Islet precursor cell (in vitro differentiated cells): ENCODE measurements around the gene PSORS1C2.
"Not testable (repeated sequence)": the region's sequence is repeated elsewhere in the genome, so short reads cannot be mapped to it uniquely, and the experiment has no call there.

Source experiments
- DNase-seq: peaks from one replicate; pipeline ENCODE4 v3.0.0-alpha.2; 2018

The PSORS1C2 gene

DNA sequence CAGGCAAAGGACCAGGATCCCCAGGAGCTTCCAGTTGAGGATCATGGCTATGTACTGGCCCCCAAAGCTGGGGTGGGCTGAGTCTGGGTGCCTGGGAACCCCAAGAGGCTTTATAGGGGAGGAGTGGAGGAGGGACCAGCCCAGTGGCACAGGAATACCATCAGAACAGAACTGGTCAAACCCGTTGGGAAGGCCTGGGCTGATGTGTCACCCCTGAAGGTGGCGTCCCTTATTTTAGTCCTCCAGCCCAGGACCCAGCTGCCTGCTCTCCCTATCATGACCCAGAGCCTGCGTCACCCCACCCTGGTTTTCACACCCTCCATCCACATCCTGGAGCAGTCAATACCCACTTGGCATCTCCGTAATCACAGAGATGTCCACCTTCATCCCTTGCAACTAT, at the start of gene PSORS1C2:
Gene PSORS1C2, minus strand, starts transcription at position 85 of the 400 bp plus-strand sequence. Its CDS starts 40 bp downstream, at position 45.
- no peak for DNase-seq

DNA sequence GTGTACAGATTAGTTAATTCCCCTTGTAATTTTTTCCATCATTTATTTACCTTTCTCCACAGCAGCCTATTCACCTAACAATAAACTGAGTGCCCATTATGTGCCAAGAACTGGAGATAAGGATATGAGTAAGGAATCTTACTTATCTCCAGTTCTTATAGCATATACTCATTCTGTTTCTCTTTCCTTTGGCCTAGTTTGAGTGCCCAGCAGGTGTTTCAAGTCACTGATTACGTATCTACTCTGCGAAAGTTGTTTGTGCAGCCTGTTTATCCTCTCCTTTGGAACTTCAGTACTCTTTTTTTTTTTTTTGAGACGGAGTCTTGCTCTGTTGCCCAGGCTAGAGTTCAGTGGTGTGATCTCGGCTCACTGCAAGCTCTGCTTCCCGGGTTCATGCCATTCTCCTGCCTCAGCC, 48.9 kb upstream of the PSORS1C2 start:
- no peak for DNase-seq

DNA sequence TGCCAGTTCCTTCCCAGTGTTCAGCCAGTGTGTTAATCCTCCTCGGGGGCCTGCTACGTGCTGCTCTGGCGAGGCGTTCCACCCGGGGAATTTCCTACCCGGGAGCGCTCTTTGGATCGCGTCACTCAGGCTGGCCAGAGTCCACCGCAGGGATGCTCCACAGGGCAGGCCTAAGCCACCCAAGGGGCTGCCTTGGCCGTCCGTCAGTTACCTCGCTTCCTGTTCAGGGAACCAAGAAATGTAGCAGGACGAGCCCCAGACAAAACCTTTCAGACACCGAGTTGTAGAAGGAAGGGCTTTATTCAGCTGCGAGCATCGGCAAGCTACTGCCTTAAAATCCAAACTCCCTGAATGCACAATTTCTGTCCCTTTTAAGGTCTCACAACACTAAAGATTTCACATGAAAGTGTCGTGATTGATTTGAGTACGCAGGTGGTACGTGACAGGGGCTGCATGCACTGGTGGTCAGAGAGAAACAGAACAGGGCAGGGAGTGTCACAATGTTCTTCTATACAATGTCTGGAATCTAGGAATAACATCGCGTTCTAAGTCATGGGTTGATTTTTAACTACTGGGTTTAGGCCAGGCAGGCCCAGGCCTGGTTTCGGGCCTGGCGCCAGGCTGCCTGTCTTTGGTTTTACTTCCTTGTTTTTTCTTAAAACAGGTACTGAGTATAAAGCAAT, 47.3 kb upstream of the PSORS1C2 start:
- no peak for DNase-seq

DNA sequence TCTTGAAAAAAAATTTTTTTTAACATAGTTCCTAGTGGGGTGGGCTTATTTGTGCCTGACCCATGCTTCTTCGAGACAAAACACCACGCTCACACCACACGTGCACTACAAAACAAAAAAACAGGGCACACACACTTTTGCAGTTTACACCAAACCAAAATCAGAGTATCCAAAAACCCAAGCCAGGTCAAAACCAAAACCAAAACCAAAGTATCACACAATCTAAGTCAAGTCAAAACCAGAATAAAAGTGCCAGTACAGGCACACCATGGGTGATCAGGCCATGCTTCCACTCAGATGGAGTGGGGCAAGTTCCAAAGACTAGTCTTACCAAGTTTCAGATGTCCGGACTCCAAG, 46.8 kb upstream of the PSORS1C2 start:
- not testable (repeated sequence) for DNase-seq

DNA sequence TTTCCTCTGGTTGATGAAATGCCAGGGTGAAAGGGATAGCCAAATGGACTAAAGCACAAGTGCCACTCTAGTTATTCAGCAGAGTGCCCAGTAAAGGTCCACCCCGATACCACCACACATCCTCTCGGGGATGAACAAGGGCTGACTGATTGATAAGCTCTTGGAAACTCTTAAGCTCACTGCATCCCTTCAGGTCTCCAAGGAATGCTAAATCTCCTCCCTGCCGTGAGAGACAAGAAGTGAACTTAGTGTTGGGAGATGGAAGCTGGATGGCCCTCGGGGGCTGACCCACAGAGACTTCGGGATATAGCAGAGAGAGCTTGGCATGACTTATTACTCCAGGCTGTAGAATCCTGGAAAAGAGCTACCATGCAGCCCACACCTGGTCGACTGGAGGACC, 45.0 kb upstream of the PSORS1C2 start:
- not testable (repeated sequence) for DNase-seq

DNA sequence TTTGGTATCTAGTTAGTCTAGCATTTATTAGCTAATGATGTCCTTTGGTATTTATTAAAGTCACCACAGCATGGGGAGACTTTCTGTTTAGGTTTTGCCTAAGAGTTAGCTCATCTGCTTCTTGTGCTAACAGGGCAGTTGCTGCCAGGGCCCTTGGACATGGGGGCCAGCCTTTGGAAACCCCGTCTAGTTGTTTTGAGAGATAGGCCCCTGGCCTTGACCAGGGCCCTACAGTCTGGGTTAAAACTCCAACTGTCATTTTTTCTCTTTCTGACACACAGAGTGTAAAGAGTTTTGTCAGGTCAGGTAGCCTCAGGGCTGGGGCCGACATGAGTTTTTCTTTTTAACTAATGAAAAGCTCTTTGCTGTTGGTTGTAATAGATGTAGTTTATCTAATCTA, 44.4 kb upstream of the PSORS1C2 start:
- DNase-seq: not testable (repeated sequence)

DNA sequence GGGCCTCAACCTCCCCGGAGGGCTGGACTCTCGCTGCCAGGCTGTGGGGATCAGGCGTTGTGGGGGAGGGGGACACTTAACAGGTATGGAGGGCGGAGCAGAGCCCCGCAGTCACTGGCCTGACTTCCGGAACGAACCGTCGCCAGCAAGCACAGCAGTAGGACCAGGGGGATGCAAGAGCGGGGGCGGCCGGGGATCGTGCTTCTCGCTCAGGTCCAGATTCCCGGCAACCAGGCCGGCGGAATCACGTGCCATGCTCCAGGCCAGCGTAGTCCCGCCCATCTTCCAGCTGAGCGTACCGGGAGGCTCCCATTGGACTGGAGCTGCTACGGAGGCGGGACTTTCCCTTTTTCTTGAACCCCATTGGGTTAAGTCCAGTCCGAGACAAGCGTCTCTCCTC, 41.6 kb upstream of the PSORS1C2 start:
- no peak for DNase-seq

DNA sequence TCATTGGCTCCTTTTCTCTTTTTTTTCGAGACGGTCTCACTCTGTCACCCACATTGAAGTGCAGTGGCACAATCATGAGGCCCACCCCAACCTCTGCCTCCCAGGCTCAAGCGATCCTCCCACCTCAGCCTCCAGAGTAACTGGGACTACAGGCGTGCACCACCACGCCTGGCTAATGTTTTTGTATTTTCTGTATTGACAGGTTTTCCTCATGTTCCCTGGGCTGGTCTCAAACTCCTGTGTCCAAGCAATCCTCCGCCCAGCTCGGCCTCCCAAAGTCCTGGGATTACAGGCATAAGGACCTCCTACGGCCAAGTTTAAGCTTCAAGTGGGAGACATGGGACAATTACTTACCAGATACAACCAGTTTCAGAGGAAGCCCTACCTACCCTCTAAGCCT, 41.0 kb upstream of the PSORS1C2 start:
- no peak for DNase-seq

DNA sequence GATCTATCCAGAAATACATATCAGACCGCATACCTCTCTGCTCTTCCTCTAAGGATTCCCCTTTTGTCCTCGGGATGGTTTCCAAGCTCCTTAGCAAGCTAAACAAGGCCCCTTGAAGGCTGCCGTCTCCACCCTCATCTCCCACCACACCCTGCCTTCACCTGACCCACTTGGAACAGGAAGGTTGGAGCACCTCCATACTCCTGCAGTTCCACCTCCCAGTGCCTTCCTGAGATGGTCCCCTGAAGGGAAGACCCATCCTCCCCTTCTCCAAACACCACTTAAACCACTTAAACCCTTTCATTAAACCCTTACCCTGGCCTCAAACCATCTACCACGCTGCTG, 40.1 kb upstream of the PSORS1C2 start:
- no peak for DNase-seq

DNA sequence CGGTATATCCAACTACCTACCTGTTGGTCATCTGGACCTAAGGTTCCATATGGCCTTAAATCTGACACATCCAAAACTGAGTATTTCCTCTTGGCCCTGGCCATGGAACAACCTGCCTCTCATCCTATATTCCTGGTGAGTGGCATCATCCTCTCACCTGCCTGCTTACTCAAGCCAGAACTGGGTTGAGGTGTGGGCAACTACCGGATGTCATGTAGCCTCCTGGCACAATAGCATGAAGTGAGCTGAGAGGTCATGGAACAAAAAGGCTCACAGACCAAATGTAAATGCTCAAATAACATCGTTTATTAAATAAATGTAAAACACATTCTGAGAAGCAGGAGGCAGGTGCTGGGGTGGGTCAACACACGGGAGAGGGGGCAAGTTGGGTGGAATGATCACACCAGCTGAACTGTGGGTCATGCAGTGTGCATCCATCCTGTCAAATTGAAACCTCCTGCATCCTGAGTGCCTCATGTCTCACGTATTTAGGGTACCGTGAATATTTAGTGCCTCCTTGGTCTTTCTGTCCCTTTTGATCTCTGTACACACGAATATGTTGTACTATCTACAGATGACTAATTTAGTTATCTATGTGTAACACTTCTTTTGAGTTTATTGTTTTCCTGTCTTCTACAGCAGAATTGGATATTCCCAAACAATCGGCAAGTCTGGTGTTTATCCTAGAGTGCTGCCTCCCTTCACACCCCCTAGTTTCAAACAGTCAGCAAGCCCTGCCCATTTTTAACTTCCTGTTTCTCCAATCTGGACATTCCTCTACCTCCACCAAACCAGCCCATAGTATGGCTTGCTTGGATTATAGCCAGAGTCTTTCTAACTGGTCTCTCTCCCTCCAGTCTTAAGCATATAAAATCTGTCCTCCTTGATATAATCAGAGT, 39.5 kb upstream of the PSORS1C2 start:
- no peak for DNase-seq

DNA sequence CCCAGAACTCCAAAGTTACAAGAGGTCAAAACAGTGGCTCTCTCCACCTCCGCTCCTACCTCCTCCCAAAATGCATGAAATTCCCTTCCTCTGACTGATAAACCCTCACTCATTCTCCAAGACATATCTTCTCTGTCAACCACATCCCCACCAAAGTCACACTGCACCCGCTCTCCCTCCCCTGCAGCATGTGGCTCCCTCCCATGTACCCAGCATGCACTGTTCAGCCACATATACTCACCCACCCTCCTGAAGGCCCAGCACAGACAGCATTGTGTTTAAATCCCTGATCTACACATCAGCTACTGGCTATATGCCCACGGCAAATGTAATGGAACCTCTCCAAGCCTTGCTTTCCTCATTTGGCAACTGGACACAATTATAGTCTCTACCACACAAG, 37.1 kb upstream of the PSORS1C2 start:
- DNase-seq: no peak

DNA sequence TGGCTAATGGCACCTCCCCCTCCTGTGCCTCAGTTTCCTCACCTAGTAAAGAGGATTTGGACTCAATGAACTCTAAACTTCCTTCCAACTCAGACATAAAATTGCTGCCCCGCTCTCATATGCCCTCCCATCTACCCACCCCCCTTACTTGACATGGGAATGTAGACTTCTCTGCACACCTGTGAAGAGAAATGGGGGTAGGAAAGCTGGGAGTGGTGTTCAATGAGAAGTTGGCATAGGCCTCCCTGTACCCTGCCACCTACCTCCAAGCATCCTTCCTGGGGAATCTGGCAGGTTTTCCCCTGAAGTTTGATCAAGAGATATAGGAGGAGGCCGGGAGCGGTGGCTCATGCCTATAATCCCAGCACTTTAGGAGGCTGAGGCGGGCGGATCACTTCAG, 35.5 kb upstream of the PSORS1C2 start:
- DNase-seq: no peak

DNA sequence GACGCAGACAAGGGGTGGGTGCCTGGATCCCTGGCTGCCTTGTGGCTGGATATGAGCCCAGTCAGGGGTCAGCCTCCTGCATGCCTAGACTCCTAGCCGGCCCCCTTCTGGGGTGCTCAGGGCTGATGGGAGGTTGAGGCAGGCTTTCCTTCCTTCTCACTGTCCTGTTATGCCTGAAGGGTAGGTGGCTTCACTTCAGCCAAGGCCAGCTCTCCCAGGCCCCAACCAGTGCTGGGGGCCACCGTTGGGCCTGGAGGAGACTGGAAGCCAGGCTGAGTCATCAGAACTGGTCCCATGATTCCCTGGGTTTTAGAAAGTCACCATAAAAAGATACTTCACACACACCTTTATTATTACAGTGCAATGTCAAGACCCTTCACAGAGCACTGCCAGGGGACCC, 34.5 kb upstream of the PSORS1C2 start:
- no peak for DNase-seq

DNA sequence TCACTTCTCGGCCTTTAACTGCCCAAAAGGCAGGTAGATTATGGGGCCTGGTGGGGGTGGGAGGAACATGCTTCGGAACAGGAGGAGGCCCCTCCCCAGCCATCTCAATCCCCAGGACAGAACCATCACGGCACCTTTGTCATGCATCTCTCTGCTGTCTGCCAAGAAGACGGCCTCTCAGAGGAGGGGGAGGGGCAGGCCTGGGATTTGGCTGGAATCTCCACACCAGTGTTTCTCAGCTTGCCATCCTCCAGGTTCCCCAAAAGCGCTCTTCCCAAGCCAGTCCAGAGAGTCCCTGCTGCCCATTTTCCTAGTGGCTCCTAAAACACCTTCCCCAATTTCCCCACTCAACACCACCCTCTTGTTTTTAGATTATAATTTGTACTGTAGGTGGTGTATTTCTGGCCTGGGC, 34.1 kb upstream of the PSORS1C2 start:
- DNase-seq: peak; percentile 70

DNA sequence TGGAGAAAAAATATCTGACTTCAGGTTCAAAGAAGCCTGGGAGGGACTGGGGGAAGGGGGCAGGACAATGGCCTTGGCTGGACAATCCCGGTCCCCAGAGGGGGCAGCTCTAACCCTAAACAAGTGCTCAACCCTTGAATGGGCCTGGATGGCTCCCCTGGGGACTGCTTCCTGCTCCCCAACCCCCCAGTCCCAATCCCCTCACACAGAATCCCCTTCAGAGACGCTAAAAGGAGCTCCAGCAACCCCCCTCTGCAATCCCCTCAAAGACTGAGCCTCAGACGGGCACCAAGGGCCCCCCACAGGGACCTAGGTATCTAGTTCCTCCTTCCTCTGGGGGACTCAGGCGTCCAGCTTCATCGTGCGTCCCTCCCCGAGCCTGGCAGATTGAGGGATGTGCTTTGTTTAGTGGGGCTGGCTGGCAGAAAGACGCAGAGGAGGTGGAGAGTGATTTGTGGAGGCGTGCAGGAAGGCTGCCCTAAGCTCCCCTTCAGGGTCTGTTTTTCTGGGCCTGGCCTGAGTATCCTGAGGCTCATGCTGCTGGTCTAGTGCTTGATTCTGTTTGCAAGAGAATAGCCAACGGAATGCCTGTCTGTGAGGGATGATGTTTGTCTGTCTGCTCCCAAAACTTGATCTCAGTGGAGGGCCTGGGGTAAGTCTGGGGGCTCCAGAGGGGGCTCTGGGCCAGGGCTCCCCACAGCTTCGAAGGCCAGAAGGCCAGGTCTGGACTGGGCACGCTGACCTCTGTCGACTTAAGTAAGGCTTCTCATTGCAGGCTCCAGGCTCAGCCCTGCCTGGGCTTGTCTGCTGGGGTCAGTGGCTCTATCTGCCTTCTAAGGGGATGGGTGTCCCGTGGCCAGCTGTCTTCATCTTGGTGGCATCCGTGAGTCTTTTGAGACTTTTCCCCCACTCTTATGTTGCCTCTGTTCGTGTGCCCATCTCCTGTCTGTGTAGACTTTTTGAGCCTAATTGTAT, 33.4 kb upstream of the PSORS1C2 start:
- DNase-seq: no peak

DNA sequence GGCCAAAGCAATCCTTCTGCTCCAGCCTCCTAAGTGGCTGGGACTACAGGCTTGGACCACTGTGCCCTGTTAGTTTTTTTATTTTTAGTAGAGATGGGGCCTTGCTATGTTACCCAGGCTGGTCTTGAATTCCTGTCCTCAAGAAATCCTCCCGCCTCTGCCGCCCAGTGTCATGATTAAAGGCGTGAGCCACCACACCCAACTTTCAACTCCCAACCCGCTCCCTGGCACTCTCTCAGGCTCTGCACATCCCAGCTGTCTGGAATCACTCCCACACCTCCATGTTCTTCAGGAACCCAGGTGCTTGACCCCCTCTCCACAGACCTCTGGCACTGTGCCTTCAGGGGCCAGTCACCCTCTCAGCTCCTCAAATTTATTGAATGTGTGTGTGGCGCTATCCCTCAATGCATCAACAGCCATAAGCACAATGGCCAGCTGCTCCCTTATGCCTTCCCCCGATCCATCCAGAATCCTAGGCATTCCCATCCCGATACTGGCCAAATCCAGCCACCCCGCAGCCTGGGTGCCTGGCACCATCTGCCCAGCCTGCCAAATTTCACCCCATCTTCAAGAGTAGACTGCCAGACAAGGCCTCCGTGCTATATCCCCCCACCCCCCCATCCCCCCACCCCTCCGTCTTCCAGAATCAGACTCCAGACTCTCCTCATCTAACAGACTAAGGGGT, 32.3 kb upstream of the PSORS1C2 start:
- DNase-seq: no peak

DNA sequence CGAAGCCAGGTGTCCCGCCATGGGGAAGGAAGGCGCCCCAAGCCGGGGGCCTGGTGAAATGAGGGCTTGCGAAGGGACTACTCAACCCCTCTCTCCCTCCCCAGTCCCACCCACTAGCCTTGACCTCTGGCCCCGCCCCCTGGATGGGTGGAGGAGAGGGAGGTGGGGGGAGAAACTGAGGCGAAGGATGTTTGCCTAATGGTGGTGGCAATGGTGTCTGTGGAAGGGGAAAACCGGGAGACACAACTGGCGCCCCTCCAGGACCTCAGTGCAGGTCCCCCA, 31.7 kb upstream of the PSORS1C2 start, which contains the start of gene POU5F1:
Gene POU5F1, minus strand, starts transcription at position 83 of the 282 bp plus-strand sequence. Its CDS starts 62 bp downstream, at position 21.
- DNase-seq: no peak

DNA sequence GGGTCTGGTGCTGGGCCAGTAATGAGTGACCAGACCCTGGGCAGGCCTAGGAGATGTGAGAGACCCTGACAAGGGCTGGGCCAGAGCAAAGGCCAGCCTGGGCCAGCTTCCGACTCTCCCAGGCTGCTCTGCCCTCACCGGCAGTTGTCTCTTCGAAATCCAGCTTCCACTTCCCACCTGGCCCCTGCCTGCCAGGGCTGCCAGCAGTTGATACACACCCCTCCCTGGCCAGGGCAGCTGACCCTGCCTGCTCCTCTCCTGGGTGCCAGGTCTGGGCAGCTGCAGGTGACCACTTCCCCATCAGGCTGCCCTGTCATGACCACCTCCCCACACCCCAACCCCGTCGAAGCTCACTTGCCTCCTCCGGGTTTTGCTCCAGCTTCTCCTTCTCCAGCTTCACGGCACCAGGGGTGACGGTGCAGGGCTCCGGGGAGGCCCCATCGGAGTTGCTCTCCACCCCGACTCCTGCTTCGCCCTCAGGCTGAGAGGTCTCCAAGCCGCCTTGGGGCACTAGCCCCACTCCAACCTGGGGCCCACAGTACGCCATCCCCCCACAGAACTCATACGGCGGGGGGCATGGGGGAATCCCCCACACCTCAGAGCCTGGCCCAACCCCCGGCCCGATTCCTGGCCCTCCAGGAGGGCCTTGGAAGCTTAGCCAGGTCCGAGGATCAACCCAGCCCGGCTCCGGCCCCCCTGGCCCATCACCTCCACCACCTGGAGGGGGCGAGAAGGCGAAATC, 31.2 kb upstream of the PSORS1C2 start:
- DNase-seq: not testable (repeated sequence)

DNA sequence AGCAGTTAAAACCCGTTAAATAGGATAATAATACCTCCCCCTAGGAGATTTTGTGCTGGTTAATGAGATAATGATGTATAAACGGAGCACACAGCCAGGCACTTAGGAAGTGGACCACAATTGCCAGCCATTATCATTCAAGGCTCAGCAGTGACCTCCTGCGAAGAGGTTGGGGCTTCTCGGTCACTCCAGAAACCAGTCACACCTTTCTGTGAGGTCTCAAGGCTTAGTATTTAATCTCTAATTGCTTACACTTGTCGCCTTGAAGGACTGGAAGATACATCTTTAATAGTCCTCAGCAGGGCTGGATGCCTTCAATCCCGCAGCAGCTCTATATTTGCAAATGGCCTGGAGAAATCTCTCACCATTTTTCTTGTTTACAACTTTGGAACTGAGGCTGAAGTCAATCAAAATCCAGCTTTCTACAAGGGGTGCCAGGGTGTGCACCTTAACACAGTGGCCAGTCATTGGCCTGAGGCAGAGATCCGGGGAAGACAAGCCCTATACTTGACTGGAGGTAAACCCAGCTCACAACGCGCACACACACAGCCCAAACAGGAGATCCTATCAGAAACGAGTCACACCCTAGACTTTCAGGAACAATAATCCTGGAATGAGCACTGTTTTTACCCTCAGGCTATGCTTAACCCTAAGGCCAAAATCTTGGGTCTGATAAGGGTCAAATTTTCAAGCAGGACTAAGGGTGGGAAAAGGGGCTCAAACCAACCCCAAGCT, 30.4 kb upstream of the PSORS1C2 start:
- DNase-seq: no peak

DNA sequence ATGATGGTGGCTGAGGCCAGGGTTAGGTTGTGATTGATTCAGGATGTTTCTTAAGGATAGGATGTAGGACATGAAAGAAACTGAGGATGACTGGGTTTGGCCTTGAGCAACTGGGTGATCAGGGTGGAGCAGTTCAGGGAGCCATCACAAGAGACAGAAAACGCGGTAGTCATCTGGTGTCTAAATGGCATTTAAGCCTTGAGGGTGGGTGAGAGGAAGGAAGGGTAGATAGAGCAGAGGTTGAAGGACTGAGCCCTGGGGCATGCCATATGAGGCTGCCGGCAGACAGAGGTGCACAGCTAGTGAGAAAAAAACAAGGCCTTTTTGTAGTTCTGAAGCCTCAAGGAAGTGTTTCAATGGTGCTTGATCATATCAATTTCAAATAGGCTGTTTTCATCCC, 29.7 kb upstream of the PSORS1C2 start:
- DNase-seq: no peak

DNA sequence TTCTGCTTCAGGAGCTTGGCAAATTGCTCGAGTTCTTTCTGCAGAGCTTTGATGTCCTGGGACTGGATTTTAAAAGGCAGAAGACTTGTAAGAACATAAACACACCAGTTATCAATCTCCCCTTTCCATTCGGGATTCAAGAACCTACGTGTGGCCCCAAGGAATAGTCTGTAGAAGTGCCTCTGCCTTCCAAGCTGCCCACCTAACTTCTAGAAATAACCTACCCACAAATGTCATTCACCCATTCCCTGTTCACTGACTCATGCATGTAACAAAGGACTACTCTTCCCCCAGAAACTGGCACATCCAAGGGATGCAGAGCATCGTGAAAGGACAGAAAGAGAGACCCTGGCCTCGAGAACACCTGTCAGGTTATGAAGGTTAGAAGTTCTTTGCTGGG, 27.1 kb upstream of the PSORS1C2 start:
- DNase-seq: no peak
